HG03039 (cell line): ENCODE measurements around the gene TMEM125.

Experiments used
- ATAC-seq: cut with Tn5 transposase; IDR thresholded peaks from one replicate; pipeline ENCODE4 v1.9.1; 2021; ENCODE audit warnings: mild to moderate bottlenecking, moderate library complexity; ENCODE audit not compliant: unreplicated experiment

TMEM125 gene

DNA sequence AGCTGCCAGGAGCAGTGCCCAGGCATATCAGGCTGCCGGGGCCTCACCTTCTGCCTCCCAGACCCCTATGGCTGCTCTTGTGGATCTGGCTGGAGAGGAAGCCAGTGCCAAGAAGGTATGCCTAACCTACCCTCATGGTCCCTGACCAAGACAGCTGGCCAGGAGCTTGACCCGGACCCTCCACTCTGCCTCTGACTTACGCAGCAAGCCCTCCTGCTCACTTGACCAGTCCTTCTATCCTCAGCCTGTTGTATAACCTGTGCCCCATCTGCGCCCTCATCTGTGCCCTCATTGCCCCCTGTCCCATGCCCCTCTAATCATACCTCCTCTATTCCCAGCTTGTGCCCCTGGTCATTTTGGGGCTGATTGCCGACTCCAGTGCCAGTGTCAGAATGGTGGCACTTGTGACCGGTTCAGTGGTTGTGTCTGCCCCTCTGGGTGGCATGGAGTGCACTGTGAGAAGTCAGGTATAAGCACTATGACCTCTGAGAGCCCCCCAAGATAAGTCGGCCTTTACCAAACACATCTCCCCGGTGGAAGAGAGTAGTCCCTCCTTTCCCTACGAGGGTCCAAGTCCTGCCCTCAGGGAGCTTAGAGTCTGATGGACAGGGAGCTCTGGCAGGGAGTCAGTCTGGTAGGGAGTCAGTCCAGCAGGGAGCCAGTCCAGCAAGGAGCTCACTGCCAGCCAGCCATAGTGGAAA, 37.8 kb downstream of the TMEM125 start:
- ATAC-seq: no peak

DNA sequence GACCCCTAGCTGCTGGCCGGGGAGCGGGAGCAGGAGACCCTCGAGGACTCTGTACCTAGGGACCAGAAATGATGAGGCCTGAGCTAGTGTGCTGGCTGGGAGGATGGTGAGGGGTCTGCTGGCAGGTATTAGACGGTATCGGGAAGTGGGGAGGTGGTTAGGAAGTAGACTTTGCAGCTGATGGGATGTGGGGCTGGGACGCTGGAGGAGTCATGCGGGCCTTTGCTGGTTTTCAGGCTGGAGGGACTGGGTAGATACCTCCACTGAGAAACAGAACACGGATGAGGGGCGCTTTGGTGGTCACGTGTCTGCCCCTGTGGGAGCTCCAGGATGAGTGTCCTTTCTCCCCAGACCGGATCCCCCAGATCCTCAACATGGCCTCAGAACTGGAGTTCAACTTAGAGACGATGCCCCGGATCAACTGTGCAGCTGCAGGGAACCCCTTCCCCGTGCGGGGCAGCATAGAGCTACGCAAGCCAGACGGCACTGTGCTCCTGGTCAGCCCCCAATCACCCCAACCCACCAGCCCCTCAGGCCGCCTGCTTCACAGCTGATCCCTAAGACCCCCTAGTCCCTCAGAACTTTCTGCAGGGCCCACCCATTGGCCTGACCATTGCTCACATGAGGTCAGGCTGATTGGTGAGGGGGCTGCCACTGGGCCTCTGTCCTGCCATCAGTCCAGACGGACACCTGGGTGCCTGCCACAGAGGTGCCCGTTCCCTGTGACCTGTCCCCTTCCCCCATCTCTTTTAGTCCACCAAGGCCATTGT, 39.0 kb downstream of the TMEM125 start:
- no peak for ATAC-seq

DNA sequence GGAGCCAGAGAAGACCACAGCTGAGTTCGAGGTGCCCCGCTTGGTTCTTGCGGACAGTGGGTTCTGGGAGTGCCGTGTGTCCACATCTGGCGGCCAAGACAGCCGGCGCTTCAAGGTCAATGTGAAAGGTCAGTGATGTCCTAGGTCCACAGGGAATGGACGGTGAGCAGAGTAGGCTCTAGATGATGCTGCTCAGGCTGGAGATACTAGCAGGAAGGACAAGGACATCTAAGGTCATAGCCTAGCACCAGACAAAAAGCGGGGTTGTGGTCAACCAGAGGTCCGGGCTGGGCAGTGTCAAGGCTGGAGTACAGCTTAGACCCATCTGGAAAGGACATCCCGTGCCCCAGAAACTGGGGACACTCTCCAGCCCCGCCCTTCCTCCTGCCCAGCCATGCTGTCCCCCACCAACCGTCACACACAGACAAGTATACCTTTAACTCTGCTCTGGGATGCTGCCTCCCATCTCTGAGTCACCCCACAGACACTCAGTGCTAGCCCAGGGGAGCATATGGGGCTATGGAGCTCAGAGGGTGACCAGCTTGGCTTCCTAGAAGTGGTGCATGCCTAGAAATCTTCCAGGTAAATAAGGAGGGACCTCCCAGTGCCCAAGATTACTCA, 39.7 kb downstream of the TMEM125 start:
- ATAC-seq: no peak

DNA sequence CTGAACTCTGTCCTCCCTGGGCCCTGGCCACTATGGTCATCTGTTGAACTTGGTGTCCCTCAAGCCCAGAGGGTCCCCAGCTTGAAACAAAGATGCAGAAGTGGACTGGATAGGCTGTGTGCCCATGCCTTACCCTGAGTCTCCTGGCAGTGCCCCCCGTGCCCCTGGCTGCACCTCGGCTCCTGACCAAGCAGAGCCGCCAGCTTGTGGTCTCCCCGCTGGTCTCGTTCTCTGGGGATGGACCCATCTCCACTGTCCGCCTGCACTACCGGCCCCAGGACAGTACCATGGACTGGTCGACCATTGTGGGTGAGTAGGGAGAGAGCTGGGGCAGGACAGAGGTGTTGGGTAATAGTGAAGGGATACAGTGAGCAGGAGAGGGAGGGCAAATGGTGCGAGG, 41.7 kb downstream of the TMEM125 start:
- no peak for ATAC-seq

DNA sequence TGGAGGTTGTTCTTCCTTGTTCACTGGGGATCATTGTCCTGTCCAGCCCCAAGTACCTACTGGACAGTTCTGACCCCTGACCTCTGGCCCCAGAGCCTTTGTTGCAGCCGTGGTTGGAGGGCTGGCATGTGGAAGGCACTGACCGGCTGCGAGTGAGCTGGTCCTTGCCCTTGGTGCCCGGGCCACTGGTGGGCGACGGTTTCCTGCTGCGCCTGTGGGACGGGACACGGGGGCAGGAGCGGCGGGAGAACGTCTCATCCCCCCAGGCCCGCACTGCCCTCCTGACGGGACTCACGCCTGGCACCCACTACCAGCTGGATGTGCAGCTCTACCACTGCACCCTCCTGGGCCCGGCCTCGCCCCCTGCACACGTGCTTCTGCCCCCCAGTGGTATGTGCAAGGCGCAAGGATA, 42.4 kb downstream of the TMEM125 start:
- ATAC-seq: no peak

DNA sequence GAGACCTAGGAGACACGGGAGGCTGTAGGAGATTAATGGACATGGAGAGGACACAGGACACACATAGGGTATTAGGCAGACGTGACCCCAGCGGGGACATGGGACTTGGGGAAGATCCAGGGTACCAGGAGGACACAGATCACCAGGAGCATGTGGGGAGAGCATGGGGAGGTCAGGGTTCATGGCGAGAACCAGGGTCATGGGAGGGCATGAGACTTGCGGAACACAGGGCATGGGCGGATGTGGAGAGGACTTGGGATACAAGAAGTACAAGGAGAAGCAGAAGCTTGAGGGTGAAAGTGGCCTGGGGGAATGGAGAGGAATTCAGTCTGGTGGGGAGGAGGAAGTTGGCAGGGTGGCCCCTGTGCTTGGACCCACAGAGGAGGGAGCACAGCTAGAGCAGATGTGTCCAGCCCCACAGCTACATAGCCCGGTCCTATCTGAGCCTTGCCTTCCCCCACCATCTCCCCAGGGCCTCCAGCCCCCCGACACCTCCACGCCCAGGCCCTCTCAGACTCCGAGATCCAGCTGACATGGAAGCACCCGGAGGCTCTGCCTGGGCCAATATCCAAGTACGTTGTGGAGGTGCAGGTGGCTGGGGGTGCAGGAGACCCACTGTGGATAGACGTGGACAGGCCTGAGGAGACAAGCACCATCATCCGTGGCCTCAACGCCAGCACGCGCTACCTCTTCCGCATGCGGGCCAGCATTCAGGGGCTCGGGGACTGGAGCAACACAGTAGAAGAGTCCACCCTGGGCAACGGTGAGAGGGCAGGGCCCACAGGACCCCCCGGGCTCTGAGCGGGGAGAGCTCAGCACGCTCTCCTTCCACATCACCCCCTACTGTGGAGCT, 43.1 kb downstream of the TMEM125 start:
- ATAC-seq: no peak

DNA sequence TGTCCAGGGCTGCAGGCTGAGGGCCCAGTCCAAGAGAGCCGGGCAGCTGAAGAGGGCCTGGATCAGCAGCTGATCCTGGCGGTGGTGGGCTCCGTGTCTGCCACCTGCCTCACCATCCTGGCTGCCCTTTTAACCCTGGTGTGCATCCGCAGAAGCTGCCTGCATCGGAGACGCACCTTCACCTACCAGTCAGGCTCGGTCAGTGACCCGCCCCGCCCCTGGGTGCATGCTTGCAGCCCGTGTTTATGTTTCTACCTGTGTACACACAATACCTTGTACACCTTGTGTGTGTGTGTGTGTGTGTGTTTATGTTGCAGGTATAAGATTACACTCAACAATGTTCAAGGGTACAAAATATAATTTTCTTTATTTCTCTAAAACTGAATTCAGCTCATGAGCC, 44.0 kb downstream of the TMEM125 start:
- no peak for ATAC-seq

DNA sequence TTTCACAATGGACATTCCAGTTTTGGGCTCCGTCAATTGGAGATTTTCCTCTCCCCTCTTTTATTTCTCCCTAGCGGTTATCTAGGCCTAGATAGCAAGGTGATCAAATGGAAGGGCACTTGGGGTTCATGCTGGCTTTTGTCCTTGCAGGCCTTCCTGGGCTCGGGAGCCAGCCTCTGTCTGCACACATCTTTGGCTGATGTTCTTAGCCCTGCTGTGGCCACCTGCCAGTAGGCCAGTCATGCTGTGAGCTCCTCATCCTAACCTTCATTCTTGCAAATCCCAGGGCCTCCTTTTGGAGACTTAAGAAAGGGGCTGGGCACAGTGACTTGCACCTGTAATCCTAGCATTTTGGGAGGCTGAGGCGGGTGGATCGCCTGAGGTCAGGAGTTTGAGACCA, 44.5 kb downstream of the TMEM125 start:
- no peak for ATAC-seq

DNA sequence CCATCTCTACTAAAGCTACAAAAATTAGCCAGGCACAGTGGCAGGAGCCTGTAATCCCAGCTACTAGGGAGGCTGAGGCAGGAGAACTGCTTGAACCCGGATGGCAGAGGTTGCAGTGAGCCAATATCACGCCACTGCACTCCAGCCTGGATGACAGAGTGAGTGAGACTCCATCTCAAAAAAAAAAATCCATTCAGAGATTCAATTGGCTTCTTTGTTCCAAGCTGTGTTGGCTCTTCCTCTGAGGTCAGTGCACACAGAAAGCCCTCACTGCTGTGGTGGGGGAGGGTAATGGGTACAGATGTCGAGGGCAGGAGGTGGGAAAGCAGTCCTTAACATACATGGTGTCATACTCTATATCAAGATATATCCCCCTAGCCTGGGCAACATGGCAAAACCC, 45.7 kb downstream of the TMEM125 start:
- no peak for ATAC-seq

DNA sequence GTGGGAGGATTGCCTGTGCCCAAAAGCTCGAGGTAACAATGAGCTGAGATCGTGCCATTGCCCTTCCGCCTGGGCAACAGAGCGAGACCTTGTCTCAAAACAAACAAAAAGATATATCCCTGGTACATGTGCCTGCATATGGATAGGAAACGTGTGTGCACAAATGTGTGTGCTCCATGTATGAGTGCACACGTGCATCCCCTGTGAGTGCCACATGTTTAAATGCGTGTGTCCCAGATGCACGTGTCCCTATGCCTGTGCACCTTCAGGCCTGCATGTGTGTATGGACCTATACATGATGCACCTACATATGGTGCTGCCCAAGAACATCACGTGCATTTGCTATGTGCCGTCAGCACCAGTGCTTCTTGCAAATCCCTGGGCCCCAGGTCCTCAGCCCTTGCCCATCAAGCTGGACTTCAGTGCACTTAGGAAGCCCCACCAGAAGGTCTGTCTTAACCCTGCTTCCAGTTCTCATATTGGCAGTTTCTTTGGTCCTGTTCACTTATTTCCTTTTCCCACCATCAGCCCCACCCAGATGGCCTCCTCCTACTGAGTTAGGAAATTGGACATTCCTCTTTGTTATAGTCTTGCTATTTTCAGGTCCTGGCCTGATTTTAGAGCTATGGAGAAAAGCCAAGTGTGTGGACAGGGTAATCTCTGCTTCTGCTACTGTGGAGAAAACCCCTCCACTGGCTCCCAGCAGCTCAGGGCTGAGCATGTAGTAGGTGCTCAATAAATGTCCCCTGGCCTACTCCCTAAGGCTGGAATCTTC, 46.4 kb downstream of the TMEM125 start:
- ATAC-seq: no peak

DNA sequence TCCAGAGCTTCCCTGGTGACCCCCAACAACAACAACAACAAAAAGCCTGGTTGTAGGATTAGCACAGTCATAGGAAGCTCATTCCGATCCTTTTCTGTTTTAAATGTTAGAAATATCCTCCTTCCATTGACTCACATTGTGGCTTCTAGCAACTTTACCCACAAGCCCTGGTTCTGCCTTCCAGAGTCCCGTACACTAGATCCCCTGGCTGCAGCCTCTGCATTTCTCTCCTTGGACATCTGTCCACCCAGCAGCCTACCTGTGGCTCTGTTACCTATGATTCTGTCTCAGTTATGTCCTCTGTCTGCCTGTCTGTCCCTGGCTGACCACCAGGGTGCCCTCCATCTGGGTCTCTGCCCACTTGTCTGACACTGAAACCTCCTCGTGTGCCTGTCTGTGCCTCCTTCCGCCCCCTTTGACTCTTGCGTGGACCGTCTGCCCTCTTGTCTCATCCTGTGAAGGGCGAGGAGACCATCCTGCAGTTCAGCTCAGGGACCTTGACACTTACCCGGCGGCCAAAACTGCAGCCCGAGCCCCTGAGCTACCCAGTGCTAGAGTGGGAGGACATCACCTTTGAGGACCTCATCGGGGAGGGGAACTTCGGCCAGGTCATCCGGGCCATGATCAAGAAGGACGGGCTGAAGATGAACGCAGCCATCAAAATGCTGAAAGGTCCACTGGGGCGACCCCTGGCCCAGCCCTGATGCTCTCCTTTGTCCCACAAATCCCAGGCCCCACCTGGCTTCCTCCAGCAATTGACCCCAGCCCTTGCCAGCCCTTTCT, 47.1 kb downstream of the TMEM125 start:
- ATAC-seq: no peak

DNA sequence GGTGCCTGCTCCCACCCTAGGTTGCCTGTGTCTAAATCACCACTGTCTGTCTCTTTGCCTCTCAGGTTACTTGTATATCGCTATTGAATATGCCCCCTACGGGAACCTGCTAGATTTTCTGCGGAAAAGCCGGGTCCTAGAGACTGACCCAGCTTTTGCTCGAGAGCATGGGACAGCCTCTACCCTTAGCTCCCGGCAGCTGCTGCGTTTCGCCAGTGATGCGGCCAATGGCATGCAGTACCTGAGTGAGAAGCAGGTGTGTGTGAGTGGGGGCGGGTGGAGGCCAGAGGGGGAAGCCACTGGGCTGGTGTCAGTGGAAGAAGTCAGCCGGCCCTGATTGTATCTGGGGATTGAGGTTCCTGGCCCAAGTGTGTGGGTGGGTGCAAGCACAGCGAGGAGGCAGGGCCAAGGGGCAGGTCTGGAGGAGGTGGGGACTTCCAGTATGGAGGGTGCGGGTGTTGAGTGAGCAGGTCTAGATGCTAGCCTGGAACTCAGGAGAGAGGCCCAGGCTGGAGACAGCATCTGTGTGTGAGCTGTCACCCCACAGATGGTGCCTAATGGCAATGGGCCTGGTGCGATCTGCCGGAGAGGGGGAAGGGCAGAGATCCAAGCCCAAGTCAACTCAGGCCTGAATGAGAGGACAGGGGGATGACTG, 48.2 kb downstream of the TMEM125 start:
- ATAC-seq: no peak

DNA sequence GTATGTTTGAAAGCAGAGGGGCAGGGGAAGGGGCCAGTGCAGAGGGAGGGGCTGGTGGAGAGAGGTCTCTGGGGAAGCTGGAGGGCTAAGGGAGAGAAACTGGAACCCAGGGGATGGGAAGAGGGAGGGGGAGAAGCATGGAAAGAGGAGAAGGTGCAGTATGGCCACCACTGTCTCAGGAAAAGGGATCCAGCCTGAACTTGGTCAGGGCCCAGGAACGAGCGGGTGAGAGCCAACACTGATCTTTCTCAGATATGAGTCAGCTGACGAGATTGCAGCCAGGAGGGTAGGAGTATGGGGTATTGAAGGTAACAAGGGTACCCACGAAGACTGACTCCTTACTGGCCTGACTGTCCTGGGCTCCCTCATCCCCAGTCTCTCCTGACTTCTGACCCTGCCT, 49.0 kb downstream of the TMEM125 start:
- no peak for ATAC-seq

DNA sequence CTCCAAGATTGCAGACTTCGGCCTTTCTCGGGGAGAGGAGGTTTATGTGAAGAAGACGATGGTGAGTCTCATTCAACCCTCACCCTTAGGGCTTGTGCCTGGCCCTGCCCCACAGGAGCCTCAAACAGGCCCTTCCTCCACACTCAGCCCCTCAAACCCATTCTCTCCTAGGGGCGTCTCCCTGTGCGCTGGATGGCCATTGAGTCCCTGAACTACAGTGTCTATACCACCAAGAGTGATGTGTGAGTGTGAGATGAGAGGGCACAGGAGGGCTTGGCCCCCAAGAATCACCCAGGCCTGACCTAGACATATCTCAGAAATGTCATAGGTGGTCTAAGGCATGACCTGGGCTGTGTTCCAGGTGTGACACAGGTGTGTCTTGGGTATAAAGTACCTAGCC, 49.5 kb downstream of the TMEM125 start:
- no peak for ATAC-seq

DNA sequence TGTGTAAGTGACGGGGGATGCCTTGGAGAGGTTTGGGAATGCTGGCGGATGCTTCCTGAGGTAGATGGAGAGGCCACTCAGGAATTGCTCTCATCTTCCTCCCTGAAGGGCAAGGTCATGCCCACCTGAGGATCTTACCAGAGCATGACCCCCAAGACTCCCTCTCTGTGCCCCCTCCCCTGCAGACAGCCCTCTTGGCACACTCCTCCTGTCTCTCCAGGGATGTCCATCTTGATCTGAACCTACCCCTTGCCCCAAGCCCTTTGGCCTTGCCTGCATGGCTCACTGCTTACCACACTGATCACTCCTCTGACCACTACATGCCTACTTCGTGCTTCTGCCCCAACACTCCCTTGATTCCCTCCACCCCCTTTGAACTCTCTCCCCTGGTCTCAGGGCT, 50.0 kb downstream of the TMEM125 start:
- ATAC-seq: no peak

DNA sequence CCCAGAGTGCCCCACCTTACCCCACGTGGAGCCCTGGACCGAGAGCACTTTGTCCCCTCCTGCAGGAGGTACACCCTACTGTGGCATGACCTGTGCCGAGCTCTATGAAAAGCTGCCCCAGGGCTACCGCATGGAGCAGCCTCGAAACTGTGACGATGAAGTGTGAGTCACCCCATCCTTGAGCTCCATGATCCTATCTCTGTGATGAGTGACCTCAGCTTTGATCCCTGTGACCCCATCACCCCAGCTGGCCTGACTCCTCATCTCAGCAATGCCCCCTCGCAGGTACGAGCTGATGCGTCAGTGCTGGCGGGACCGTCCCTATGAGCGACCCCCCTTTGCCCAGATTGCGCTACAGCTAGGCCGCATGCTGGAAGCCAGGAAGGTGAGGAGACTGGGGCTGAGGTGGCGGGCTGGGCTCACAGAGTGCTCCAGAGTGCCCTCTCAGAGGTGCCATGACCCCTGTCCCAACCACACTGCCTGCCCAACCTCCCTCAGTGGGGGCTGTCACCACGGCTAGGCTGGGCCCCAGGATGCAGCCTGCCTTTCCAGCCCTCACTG, 51.6 kb downstream of the TMEM125 start:
- ATAC-seq: no peak

DNA sequence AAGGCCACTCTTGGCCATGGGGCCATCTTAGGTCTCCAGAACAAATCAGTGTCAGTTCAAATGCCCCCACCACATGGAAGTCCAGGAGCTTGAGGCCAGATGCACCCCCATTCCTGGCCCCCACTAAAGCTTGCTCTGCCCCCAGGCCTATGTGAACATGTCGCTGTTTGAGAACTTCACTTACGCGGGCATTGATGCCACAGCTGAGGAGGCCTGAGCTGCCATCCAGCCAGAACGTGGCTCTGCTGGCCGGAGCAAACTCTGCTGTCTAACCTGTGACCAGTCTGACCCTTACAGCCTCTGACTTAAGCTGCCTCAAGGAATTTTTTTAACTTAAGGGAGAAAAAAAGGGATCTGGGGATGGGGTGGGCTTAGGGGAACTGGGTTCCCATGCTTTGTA, 52.7 kb downstream of the TMEM125 start:
- no peak for ATAC-seq
